Stimulated activated naive CD8-positive, alpha-beta T cell treated with anti-CD3 and anti-CD28 coated beads, Interleukin-15, amount 100 ng/mL, for 72 hours (primary cell): Measurements from ENCODE around the gene PPP1R36.

ENCODE experiments used
- ATAC-seq: fragments of 150-1000 bp; cut with Tn5 transposase; 2 replicates; pipeline ENCODE4 v1.10.0; 2021; ENCODE audit warnings: mild to moderate bottlenecking, moderate library complexity
- DNase-seq, 2 donors: peaks; one replicate each; pipeline ENCODE4 v3.0.0; 2021 to 2022
- H3K27ac Mint-ChIP-seq, 2 donors: one replicate each; pipeline ENCODE4 v1.8.0; 2022; ENCODE audit warnings: mild to moderate bottlenecking in 2 of 2, mixed read lengths in 2 of 2, moderate library complexity in 2 of 2
- H3K27me3 Mint-ChIP-seq: one replicate; pipeline ENCODE4 v1.8.0; 2022; ENCODE audit warnings: mixed read lengths
- H3K4me1 Mint-ChIP-seq: one replicate; pipeline ENCODE4 v1.8.0; 2022; ENCODE audit warnings: mild to moderate bottlenecking, mixed read lengths
- H3K4me3 Mint-ChIP-seq, 2 donors: one replicate each; pipeline ENCODE4 v1.8.0; 2022; ENCODE audit warnings: mild to moderate bottlenecking in 2 of 2, mixed read lengths in 2 of 2, moderate library complexity in 1 of 2
- H3K9me3 Mint-ChIP-seq, 2 donors: one replicate each; pipeline ENCODE4 v1.8.0; 2022; ENCODE audit warnings: mixed read lengths in 2 of 2

Gene PPP1R36

GRCh38 chr14:64573109-64573508, 23.3 kb downstream of the PPP1R36 start:
- ATAC-seq (no peak), DNase-seq (no peak)
- Mint-ChIP-seq H3K4me1 (no peaks in the 10 kb centered on the region), H3K27ac (no peak overlapping the region), H3K4me3 (no peak overlapping the region), H3K27me3 (no peaks in the 10 kb centered on the region), H3K9me3 (no peaks in the 10 kb centered on the region)

GRCh38 chr14:64574371-64575107, 24.8 kb downstream of the PPP1R36 start:
- no peaks in the 10 kb centered on the region for H3K9me3 Mint-ChIP-seq
- H3K4me1 Mint-ChIP-seq, result no peaks in the 10 kb centered on the region
- no peak overlapping the region for H3K27ac Mint-ChIP-seq
- no peak for DNase-seq
- no peak for ATAC-seq
- H3K4me3 Mint-ChIP-seq, result no peak overlapping the region
- H3K27me3 Mint-ChIP-seq, result no peaks in the 10 kb centered on the region

- Mint-ChIP-seq H3K9me3 (no peaks in the 10 kb centered on the region), H3K4me1 (no peaks in the 10 kb centered on the region), H3K27me3 (no peaks in the 10 kb centered on the region), H3K27ac (no peak overlapping the region), H3K4me3 (no peak overlapping the region)
- DNase-seq, result no peak
- ATAC-seq, result no peak
Observed at GRCh38 chr14:64577211-64577610, 27.4 kb downstream of the PPP1R36 start.

- DNase-seq (no peak), ATAC-seq (no peak)
- Mint-ChIP-seq H3K27me3 (no peaks in the 10 kb centered on the region), H3K27ac (no peak overlapping the region), H3K4me1 (no peaks in the 10 kb centered on the region), H3K4me3 (no peak overlapping the region), H3K9me3 (no peaks in the 10 kb centered on the region)
Observed at GRCh38 chr14:64580467-64580866, 30.7 kb downstream of the PPP1R36 start.

GRCh38 chr14:64581363-64581762, 31.6 kb downstream of the PPP1R36 start:
- Mint-ChIP-seq H3K9me3 (no peaks in the 10 kb centered on the region), H3K4me1 (no peaks in the 10 kb centered on the region), H3K4me3 (no peak overlapping the region), H3K27me3 (no peaks in the 10 kb centered on the region), H3K27ac (no peak overlapping the region)
- ATAC-seq (no peak), DNase-seq (no peak)

- ATAC-seq, result no peak
- no peak overlapping the region for H3K4me3 Mint-ChIP-seq
Observed at GRCh38 chr14:64581817-64582216, 32.1 kb downstream of the PPP1R36 start.

GRCh38 chr14:64584190-64584589, 34.4 kb downstream of the PPP1R36 start:
- Mint-ChIP-seq H3K4me1 (no peaks in the 10 kb centered on the region), H3K27me3 (no peaks in the 10 kb centered on the region), H3K9me3 (no peaks in the 10 kb centered on the region), H3K27ac (no peak overlapping the region), H3K4me3 (no peak overlapping the region)
- DNase-seq (no peak), ATAC-seq (no peak)

More at GRCh38 chr14:64581817-64582216, 32.1 kb downstream of the PPP1R36 start:
- Mint-ChIP-seq H3K9me3 (no peaks in the 10 kb centered on the region), H3K27me3 (no peaks in the 10 kb centered on the region), H3K27ac (no peak overlapping the region), H3K4me1 (no peaks in the 10 kb centered on the region)
- DNase-seq, result no peak

- DNase-seq (no peak), ATAC-seq (no peak)
- Mint-ChIP-seq H3K27ac (no peak overlapping the region), H3K9me3 (no peaks in the 10 kb centered on the region), H3K4me1 (no peaks in the 10 kb centered on the region), H3K4me3 (no peak overlapping the region), H3K27me3 (peaks cover 7% of the 10 kb centered on the region)
Observed at GRCh38 chr14:64591809-64592208, 42.0 kb downstream of the PPP1R36 start.

- Mint-ChIP-seq H3K4me3 (no peak overlapping the region), H3K27ac (no peak overlapping the region), H3K4me1 (peaks cover 6% of the 10 kb centered on the region), H3K27me3 (peaks cover 15% of the 10 kb centered on the region), H3K9me3 (no peaks in the 10 kb centered on the region)
- no peak for ATAC-seq
- no peak for DNase-seq
Observed at GRCh38 chr14:64594438-64594837, 44.7 kb downstream of the PPP1R36 start.

- Mint-ChIP-seq H3K27me3 (peaks cover 41% of the 10 kb centered on the region), H3K27ac (no peak overlapping the region), H3K4me1 (peaks cover 14% of the 10 kb centered on the region), H3K4me3 (no peak overlapping the region), H3K9me3 (no peaks in the 10 kb centered on the region)
- no peak for DNase-seq
- peak; percentile 72 for ATAC-seq
Observed at GRCh38 chr14:64598404-64598803, 48.6 kb downstream of the PPP1R36 start.

GRCh38 chr14:64601571-64601970, 51.8 kb downstream of the PPP1R36 start:
- Mint-ChIP-seq H3K27me3 (peaks cover 51% of the 10 kb centered on the region), H3K4me3 (peak overlapping the region in 1 of 2 donors; percentile 19), H3K9me3 (no peaks in the 10 kb centered on the region), H3K4me1 (peaks cover 14% of the 10 kb centered on the region), H3K27ac (no peak overlapping the region)
- DNase-seq, result no peak
- ATAC-seq, result no peak

GRCh38 chr14:64602826-64603225, 53.1 kb downstream of the PPP1R36 start:
- H3K4me3 Mint-ChIP-seq, result no peak overlapping the region
- no peaks in the 10 kb centered on the region for H3K9me3 Mint-ChIP-seq
- H3K27ac Mint-ChIP-seq, result no peak overlapping the region
- peaks cover 55% of the 10 kb centered on the region for H3K27me3 Mint-ChIP-seq
- H3K4me1 Mint-ChIP-seq, result peaks cover 14% of the 10 kb centered on the region
- no peak for ATAC-seq
- no peak for DNase-seq

GRCh38 chr14:64604001-64604400, 54.2 kb downstream of the PPP1R36 start:
- ATAC-seq (no peak), DNase-seq (no peak)
- Mint-ChIP-seq H3K27ac (no peak overlapping the region), H3K27me3 (peaks cover 52% of the 10 kb centered on the region), H3K4me1 (peaks cover 8% of the 10 kb centered on the region), H3K9me3 (no peaks in the 10 kb centered on the region), H3K4me3 (no peak overlapping the region)

- Mint-ChIP-seq H3K4me1 (peaks cover 10% of the 10 kb centered on the region), H3K4me3 (no peak overlapping the region), H3K27ac (no peak overlapping the region), H3K9me3 (no peaks in the 10 kb centered on the region), H3K27me3 (peaks cover 47% of the 10 kb centered on the region)
- no peak for ATAC-seq
- no peak for DNase-seq
Observed at GRCh38 chr14:64604881-64605280, 55.1 kb downstream of the PPP1R36 start.

- H3K4me1 Mint-ChIP-seq, result peaks cover 17% of the 10 kb centered on the region
- H3K27ac Mint-ChIP-seq, result no peak overlapping the region
- H3K9me3 Mint-ChIP-seq, result no peaks in the 10 kb centered on the region
- H3K27me3 Mint-ChIP-seq, result peaks cover 38% of the 10 kb centered on the region
- ATAC-seq (no peak), DNase-seq (no peak)
- H3K4me3 Mint-ChIP-seq, result no peak overlapping the region
Observed at GRCh38 chr14:64605926-64606685, 56.3 kb downstream of the PPP1R36 start.

GRCh38 chr14:64610049-64610746, 60.4 kb downstream of the PPP1R36 start:
- Mint-ChIP-seq H3K27me3 (peaks cover 25% of the 10 kb centered on the region), H3K4me3 (no peak overlapping the region), H3K4me1 (peaks cover 9% of the 10 kb centered on the region), H3K9me3 (no peaks in the 10 kb centered on the region), H3K27ac (no peak overlapping the region)
- DNase-seq (no peak), ATAC-seq (peak; percentile 23)
